Measurements from ENCODE around the gene NCBP3. TPM values are rescaled to one million over a fixed set of nuclear protein-coding genes. Genes with fewer than 3 reads are reported as not detected.

Gene NCBP3
- total and polyA plus RNA-seq, 2 donors (not counting 3 experiments of a cell fraction or from before 2014, with no cell fraction given), result 18.2 to 51.1 TPM

GRCh38 chr17:3851461-3852100 is 5.5 kb upstream of the NCBP3 start:
- no peak overlapping the region for H3K27ac ChIP-seq (ENCODE audit: insufficient read depth, low read depth, low read length)
- no peaks in the 10 kb centered on the region for H3K27me3 ChIP-seq (ENCODE audit: control insufficient read depth in 2 of 2, insufficient read depth in 2 of 2, low read length in 2 of 2)
- H2AFZ ChIP-seq (ENCODE audit: low read depth, low read length), result no peak overlapping the region
- ChIA-PET POLR2A (no interaction called here), CTCF (interaction anchor here (0.7 to 2.0 kb wide), 3 partner anchors 27 to 62 kb away, joined by 3 to 6 read pairs (median 3); no protein-coding TSS in a partner anchor)
- H4K20me1 ChIP-seq (replicated peaks; ENCODE audit: control insufficient read depth, extremely low read depth, insufficient read depth, low read length), result no peaks in the 10 kb centered on the region
- FAIRE-seq (no peak), DNase-seq (ENCODE audit: low read depth, low spot score) (no peak)
- H3K36me3 ChIP-seq (ENCODE audit: control insufficient read depth in 2 of 2, extremely low read depth in 1 of 2, insufficient read depth in 2 of 2, low read length in 2 of 2), result no peaks in the 10 kb centered on the region
- H3K9me1 ChIP-seq (replicated peaks; ENCODE audit: control insufficient read depth, extremely low read depth, insufficient read depth, low read length), result no peaks in the 10 kb centered on the region
- dilution Hi-C loops (cut with MboI; ENCODE audit: extremely low pct_ligation_motif_present, low sequenced_read_pairs), result no loop called here
- H3K9ac ChIP-seq (replicated peaks; ENCODE audit: extremely low read depth, insufficient read depth, low read length), result no peak overlapping the region
- H3K4me3 ChIP-seq (replicated peaks in 1 of 3; ENCODE audit: insufficient read depth in 1 of 3, low read depth in 1 of 3, low read length in 3 of 3), result no peak overlapping the region
- no peaks in the 10 kb centered on the region for H3K9me3 ChIP-seq (replicated peaks; ENCODE audit: control insufficient read depth, insufficient read depth, low read length)
- no peak overlapping the region for H3K4me2 ChIP-seq (ENCODE audit: insufficient read depth, low read length)
- no TSS peak for BruUV-seq (replicated peaks)
- intact Hi-C loops (cut with micrococcal nuclease), result no loop called here
- H3K79me2 ChIP-seq (ENCODE audit: control insufficient read depth, insufficient read depth, low read length), result no peaks in the 10 kb centered on the region
- no peak for TF ChIP-seq JUN (IDR thresholded peaks at IDR 0.05; ENCODE audit: borderline replicate concordance, insufficient read depth, insufficient read length, low read depth)
- no peak for TF ChIP-seq MAX (IDR thresholded peaks at IDR 0.05; ENCODE audit: insufficient read depth, insufficient read length)
- no peak for TF ChIP-seq FOS (IDR thresholded peaks at IDR 0.05; ENCODE audit: borderline replicate concordance, insufficient read depth, low read length)
- TF ChIP-seq MYC (IDR thresholded peaks at IDR 0.05; ENCODE audit: low read depth, low read length), result no peak
- TF ChIP-seq GATA2 (IDR thresholded peaks at IDR 0.05; ENCODE audit: insufficient read depth, insufficient read length, low read depth, low read length), result no peak
- TF ChIP-seq EZH2 (IDR thresholded peaks at IDR 0.05; ENCODE audit: borderline replicate concordance, low read depth, low read length, severe bottlenecking), result no peak
- no peak for TF ChIP-seq CTCF (IDR thresholded peaks at IDR 0.05; ENCODE audit: extremely low read depth in 1 of 2, insufficient read depth in 1 of 2, low read depth in 1 of 2, low read length in 2 of 2)
- H3K4me1 ChIP-seq (ENCODE audit: control insufficient read depth, extremely low read depth, insufficient read depth, low read length), result no peaks in the 10 kb centered on the region

Data from endothelial cell of umbilical vein (primary cell).